Measurements from ENCODE around the gene RAB20.
A peak's percentile ranks its signal among the peaks of the same experiment; 100 is the strongest.

RAB20 gene

GRCh38 chr13:110505594-110505993 lies 55.9 kb downstream of the RAB20 start:
- H3K4me3 ChIP-seq (ENCODE audit: low read depth, low read length) = no peak overlapping the region
- DNase-seq (ENCODE audit: low read depth) = no peak
- TF ChIP-seq CTCF (conservative IDR thresholded peaks at IDR 0.05; ENCODE audit: low read depth, low read length) = no peak

GRCh38 chr13:110503979-110504499 lies 57.5 kb downstream of the RAB20 start:
- no peak for DNase-seq (ENCODE audit: low read depth)
- H3K4me3 ChIP-seq (ENCODE audit: low read depth, low read length) = no peak overlapping the region
- no peak for TF ChIP-seq CTCF (conservative IDR thresholded peaks at IDR 0.05; ENCODE audit: low read depth, low read length)

GRCh38 chr13:110503037-110503901 lies 58.3 kb downstream of the RAB20 start:
- H3K4me3 ChIP-seq (ENCODE audit: low read depth, low read length) = no peak overlapping the region
- DNase-seq (ENCODE audit: low read depth) = peak; percentile 84
- TF ChIP-seq CTCF (conservative IDR thresholded peaks at IDR 0.05; ENCODE audit: low read depth, low read length) = no peak

GRCh38 chr13:110501188-110501587 lies 60.3 kb downstream of the RAB20 start:
- no peak for TF ChIP-seq CTCF (conservative IDR thresholded peaks at IDR 0.05; ENCODE audit: low read depth, low read length)
- H3K4me3 ChIP-seq (ENCODE audit: low read depth, low read length) = no peak overlapping the region
- no peak for DNase-seq (ENCODE audit: low read depth)

- no peak for TF ChIP-seq CTCF (conservative IDR thresholded peaks at IDR 0.05; ENCODE audit: low read depth, low read length)
- DNase-seq (ENCODE audit: low read depth) = no peak
- no peak overlapping the region for H3K4me3 ChIP-seq (ENCODE audit: low read depth, low read length)
These were observed 61.2 kb downstream of the RAB20 start for GRCh38 chr13:110500341-110500740.

- TF ChIP-seq CTCF (conservative IDR thresholded peaks at IDR 0.05; ENCODE audit: low read depth, low read length) = no peak
- peak; percentile 40 for DNase-seq (ENCODE audit: low read depth)
- H3K4me3 ChIP-seq (ENCODE audit: low read depth, low read length) = no peak overlapping the region
These were observed 61.8 kb downstream of the RAB20 start for GRCh38 chr13:110499621-110500281.

Measured in choroid plexus epithelial cell (primary cell).